DOHH2 (cell line): ENCODE results near the gene NELFCD.
"Not testable (repeated sequence)": the region's sequence is repeated elsewhere in the genome, so short reads cannot be mapped to it uniquely, and the experiment has no call there.

ENCODE experiments used
- H3F3A ChIP-seq: fragments of 200-600 bp; sonication (generic), shearing (Covaris generic); 2 replicates; pipeline ENCODE4 v1.6.0; 2016; ENCODE audit warnings: antibody characterized with exemption, mild to moderate bottlenecking; ENCODE audit not compliant: control insufficient read depth, insufficient read depth
- H3K27ac ChIP-seq: fragments of 200-600 bp; sonication (generic); 2 replicates; pipeline ENCODE4 v1.5.1; 2014; ENCODE audit warnings: low read depth, mild to moderate bottlenecking, low read length, moderate library complexity
- H3K27me3 ChIP-seq: fragments of 200-600 bp; sonication (generic); 2 replicates; pipeline ENCODE4 v1.6.1; 2014; ENCODE audit warnings: mild to moderate bottlenecking, low read length, mixed read lengths; ENCODE audit not compliant: control insufficient read depth
- H3K36me3 ChIP-seq: fragments of 200-600 bp; sonication (generic); 2 replicates; pipeline ENCODE4 v1.6.1; 2014; ENCODE audit warnings: mild to moderate bottlenecking, low read length, moderate library complexity, mixed read lengths; ENCODE audit not compliant: control insufficient read depth
- H3K4me1 ChIP-seq: fragments of 200-600 bp; sonication (generic); 2 replicates; pipeline ENCODE4 v1.6.1; 2014; ENCODE audit warnings: mild to moderate bottlenecking, low read length, mixed read lengths; ENCODE audit not compliant: control insufficient read depth
- H3K4me2 ChIP-seq: fragments of 200-600 bp; sonication (generic); 2 replicates; pipeline ENCODE4 v1.6.0; 2014; ENCODE audit warnings: mild to moderate bottlenecking, low read length, moderate library complexity
- H3K4me3 ChIP-seq: fragments of 200-600 bp; sonication (generic); 2 replicates; pipeline ENCODE4 v1.5.1; 2014; ENCODE audit warnings: mild to moderate bottlenecking, low read length, mixed read lengths
- H3K79me2 ChIP-seq: fragments of 200-600 bp; sonication (generic); 2 replicates; pipeline ENCODE4 v1.6.1; 2014; ENCODE audit warnings: mild to moderate bottlenecking, low read length, mixed read lengths; ENCODE audit not compliant: control insufficient read depth
- H3K9me2 ChIP-seq: fragments of 200-600 bp; sonication (generic); replicated peaks from 2 replicates; pipeline ENCODE4 v1.6.1; 2014; ENCODE audit warnings: mild to moderate bottlenecking, low read length, mixed read lengths; ENCODE audit not compliant: control insufficient read depth
- H3K9me3 ChIP-seq: fragments of 200-600 bp; sonication (generic); 2 replicates; pipeline ENCODE4 v1.6.1; 2014; ENCODE audit warnings: antibody characterized with exemption, low read length, mixed read lengths; ENCODE audit not compliant: control insufficient read depth, insufficient read depth
- H4K20me1 ChIP-seq: fragments of 200-600 bp; sonication (generic); 2 replicates; pipeline ENCODE4 v1.6.0; 2014; ENCODE audit warnings: low read depth, mild to moderate bottlenecking, antibody characterized with exemption, low read length, moderate library complexity; ENCODE audit not compliant: control insufficient read depth, insufficient read depth
- CTCF ChIP-seq: fragments of 200-600 bp; sonication (generic); IDR thresholded peaks from one replicate; pipeline ENCODE4 v1.5.1; 2014; ENCODE audit warnings: antibody characterized with exemption, mild to moderate bottlenecking, low read depth, low read length; ENCODE audit not compliant: poor library complexity, severe bottlenecking
- EZH2phosphoT487 ChIP-seq: fragments of 200-600 bp; sonication (generic); IDR thresholded peaks from 2 replicates; pipeline ENCODE4 v1.6.1; 2017; ENCODE audit warnings: borderline replicate concordance, mild to moderate bottlenecking, antibody characterized with exemption, low read length, moderate library complexity, mixed read lengths

NELFCD gene

GRCh38 chr20:59010995-59011873 lies 30.2 kb downstream of the NELFCD start:
- no peaks in the 10 kb centered on the region for H4K20me1 ChIP-seq
- peaks cover 42% of the 10 kb centered on the region for H3K4me1 ChIP-seq
- no peaks in the 10 kb centered on the region for H3F3A ChIP-seq
- H3K79me2 ChIP-seq = peaks cover 7% of the 10 kb centered on the region
- no peak overlapping the region for H3K27ac ChIP-seq
- no peaks in the 10 kb centered on the region for H3K9me2 ChIP-seq
- no peaks in the 10 kb centered on the region for H3K9me3 ChIP-seq
- H3K4me2 ChIP-seq = no peak overlapping the region
- peaks cover 5% of the 10 kb centered on the region for H3K36me3 ChIP-seq
- no peaks in the 10 kb centered on the region for H3K27me3 ChIP-seq
- TF ChIP-seq EZH2phosphoT487 = no peak
- no peak for TF ChIP-seq CTCF
- no peak overlapping the region for H3K4me3 ChIP-seq

DNA sequence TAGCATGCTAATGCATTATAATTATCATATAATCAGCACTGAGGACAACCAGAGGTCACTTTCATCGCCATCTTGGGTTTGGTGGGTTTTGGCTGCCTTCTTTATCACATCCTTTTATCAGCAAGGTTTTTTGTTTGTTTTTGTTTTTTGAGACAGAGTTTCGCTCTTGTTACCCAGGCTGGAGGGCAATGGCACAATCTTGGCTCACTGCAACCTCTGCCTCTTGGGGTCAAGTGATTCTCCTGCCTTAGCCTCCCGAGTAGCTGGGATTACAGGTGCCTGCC lies 30.8 kb downstream of the NELFCD start:
- not testable (repeated sequence) for H3K36me3 ChIP-seq, H3K4me3 ChIP-seq, H3K9me2 ChIP-seq, H3K27ac ChIP-seq, H3K27me3 ChIP-seq, H4K20me1 ChIP-seq, H3F3A ChIP-seq, H3K9me3 ChIP-seq, H3K4me2 ChIP-seq, H3K79me2 ChIP-seq
- H3K4me1 ChIP-seq = peaks cover 47% of the 10 kb centered on the region

DNA sequence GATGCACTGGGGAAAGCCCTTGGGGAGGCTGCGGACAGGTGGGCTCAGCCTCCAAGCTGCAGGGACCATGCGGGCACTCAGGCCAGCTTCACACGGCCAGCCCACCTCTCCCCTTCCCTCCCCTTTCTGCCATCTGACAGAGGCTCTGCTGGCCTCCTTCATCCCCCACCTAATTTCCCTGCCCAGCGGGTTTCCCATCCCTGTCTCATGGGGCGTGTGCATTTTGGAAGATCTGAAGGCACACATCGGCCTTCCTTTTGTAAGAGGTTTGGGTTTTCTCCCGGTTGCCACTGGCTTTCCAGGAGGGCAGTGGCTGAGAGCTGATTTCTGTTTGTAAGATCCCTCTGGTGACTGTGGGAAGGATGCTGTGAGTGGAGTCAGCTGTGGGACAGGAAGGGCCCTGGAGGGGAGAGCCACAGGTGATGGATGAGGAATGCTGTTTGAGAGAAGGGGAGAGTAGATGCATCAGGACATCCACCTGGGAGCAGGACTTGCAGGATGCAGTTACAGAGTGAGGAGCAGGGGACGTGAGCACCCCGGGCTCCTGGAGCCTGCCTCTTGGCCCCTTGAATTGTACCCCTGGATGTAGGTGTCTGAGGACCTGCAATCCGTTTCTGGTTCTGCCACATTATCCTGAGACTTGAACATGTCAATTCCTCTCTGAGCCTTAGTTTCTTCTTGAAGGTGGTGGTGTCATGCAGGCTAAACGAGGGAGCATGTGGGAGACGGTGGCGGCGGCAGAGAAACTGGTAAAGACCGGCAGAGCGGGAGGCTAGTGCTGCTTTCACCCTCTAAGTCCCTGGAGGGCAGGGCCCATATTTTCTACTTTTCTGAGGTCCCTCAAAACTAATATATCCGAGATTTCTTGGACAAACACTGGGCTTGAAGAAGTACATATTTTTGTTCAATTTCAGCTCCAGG lies 32.2 kb downstream of the NELFCD start:
- Histone ChIP-seq H3K27me3 (no peaks in the 10 kb centered on the region), H4K20me1 (no peaks in the 10 kb centered on the region), H3K79me2 (no peaks in the 10 kb centered on the region), H3K4me2 (no peak overlapping the region), H3K27ac (no peak overlapping the region), H3K9me2 (no peaks in the 10 kb centered on the region), H3K4me1 (peaks cover 46% of the 10 kb centered on the region), H3K9me3 (no peaks in the 10 kb centered on the region), H3K4me3 (no peak overlapping the region), H3F3A (no peaks in the 10 kb centered on the region), H3K36me3 (no peaks in the 10 kb centered on the region)
- TF ChIP-seq EZH2phosphoT487 = no peak
- no peak for TF ChIP-seq CTCF
